ENCODE data around the gene TRERF1. TPM values are rescaled to one million over a fixed set of nuclear protein-coding genes. Genes with fewer than 3 reads are reported as not detected.

TRERF1 gene
- total and polyA plus RNA-seq, 2 of the 8 experiments (the other 6 are each of a cell fraction or from before 2014, with no cell fraction given), result 10.8 to 21.5 TPM

DNA sequence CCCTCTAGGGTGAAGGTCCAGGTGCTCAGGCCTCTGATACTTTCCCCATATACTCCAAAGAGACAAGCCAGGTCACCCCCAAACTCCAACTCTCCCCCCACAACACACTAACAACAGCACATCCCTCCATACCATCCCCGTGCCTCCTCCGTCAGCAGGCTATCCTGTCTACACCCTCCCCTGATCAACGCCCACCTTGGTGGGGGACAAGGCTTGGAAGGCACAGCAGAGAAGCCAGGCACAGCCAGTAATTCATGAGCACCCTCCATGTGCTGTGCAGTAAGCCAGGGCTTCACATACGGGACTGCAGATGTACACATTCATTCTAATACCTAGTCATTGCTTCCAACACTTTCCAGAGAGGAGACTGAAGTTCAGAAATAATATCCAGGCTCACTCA is 57.6 kb downstream of the TRERF1 start:
- Histone ChIP-seq H3K36me3 (ENCODE audit: control insufficient read depth in 2 of 4, insufficient read depth in 4 of 4, low read length in 3 of 4) (no peaks in the 10 kb centered on the region), H3K9ac (replicated peaks in 1 of 4; ENCODE audit: extremely low read depth in 1 of 4, low read depth in 3 of 4, low read length in 3 of 4) (no peak overlapping the region), H3K4ac (replicated peaks; ENCODE audit: insufficient read length, low read depth, low read length) (no peak overlapping the region), H2AK5ac (ENCODE audit: low read depth, low read length) (no peak overlapping the region), H3K9me3 (ENCODE audit: insufficient read depth in 2 of 2, low read depth in 1 of 2, low read length in 1 of 2) (no peaks in the 10 kb centered on the region), H3K79me2 (ENCODE audit: control insufficient read depth in 1 of 2, insufficient read depth in 2 of 2, low read length in 2 of 2) (peaks cover 23 to 98% of the 10 kb centered on the region in 2 experiments), H3K4me3 (ENCODE audit: extremely low read depth in 1 of 4, insufficient read depth in 2 of 4, low read depth in 3 of 4, low read length in 4 of 4) (no peak overlapping the region), H4K8ac (ENCODE audit: extremely low read depth, insufficient read depth, low read length) (no peak overlapping the region), H2BK15ac (ENCODE audit: low read length) (no peak overlapping the region), H2BK5ac (ENCODE audit: low read depth, low read length) (0 out of 2 replicates have a peak overlapping the region, but pooled peaks have one; percentile 29), H4K20me1 (replicated peaks in 1 of 2; ENCODE audit: control insufficient read depth in 1 of 2, insufficient read depth in 2 of 2, low read length in 2 of 2) (peaks cover 24 to 28% of the 10 kb centered on the region in 2 experiments), H3K4me1 (replicated peaks in 1 of 4; ENCODE audit: control insufficient read depth in 3 of 4, insufficient read depth in 4 of 4, low read length in 3 of 4) (peaks cover 3 to 11% (median 8%) of the 10 kb centered on the region in 4 experiments; a peak in 5 of 7 replicates), H2AFZ (ENCODE audit: low read length) (no peak overlapping the region), H3K27me3 (replicated peaks in 1 of 4; ENCODE audit: control insufficient read depth in 3 of 4, extremely low read depth in 1 of 4, insufficient read depth in 3 of 4, low read length in 3 of 4) (no peaks in the 10 kb centered on the region), H3K14ac (ENCODE audit: insufficient read length) (no peak overlapping the region), H3K4me2 (ENCODE audit: insufficient read depth in 1 of 2, low read depth in 2 of 2, low read length in 2 of 2) (no peak overlapping the region), H3K79me1 (ENCODE audit: low read depth, low read length) (peaks cover 33% of the 10 kb centered on the region), H2BK120ac (replicated peaks; ENCODE audit: low read depth, low read length) (no peak overlapping the region), H4K91ac (replicated peaks; ENCODE audit: insufficient read length, low read length) (no peak overlapping the region), H2BK20ac (ENCODE audit: low read length) (no peak overlapping the region), H3K56ac (replicated peaks; ENCODE audit: insufficient read length, low read depth, low read length) (no peak overlapping the region), H3K23me2 (ENCODE audit: low read depth, low read length) (no peaks in the 10 kb centered on the region), H3K23ac (ENCODE audit: insufficient read length) (no peak overlapping the region), H2BK12ac (ENCODE audit: low read depth, low read length) (no peak overlapping the region; the same call in 1 of the 2 replicates), H4K5ac (ENCODE audit: insufficient read length, low read depth, low read length) (no peak overlapping the region), H3K27ac (ENCODE audit: low read depth, low read length) (no peak overlapping the region), H3K18ac (ENCODE audit: extremely low read depth, low read length) (no peak overlapping the region)
- 93% methylated on average over 4 of the region's 4 CpGs; no CpG with 5 or more reads in 1 of the 2 experiments for WGBS, 2 experiments (ENCODE audit: extremely low coverage in 1 of 2, insufficient coverage in 1 of 2, insufficient read length in 1 of 2, insufficient replicate concordance in 2 of 2, low coverage in 1 of 2, low lambda C conversion rate in 2 of 2, missing lambda C conversion rate in 1 of 2)
- TF ChIP-seq SIX5 (IDR thresholded peaks at IDR 0.05; ENCODE audit: low read depth, low read length) (no peak), SP1 (IDR thresholded peaks at IDR 0.05; ENCODE audit: low read depth, low read length) (no peak), BRCA1 (IDR thresholded peaks at IDR 0.05; ENCODE audit: low read depth, low read length) (no peak), KDM4A (IDR thresholded peaks at IDR 0.05; ENCODE audit: low read depth, low read length, severe bottlenecking) (no peak), PHF8 (conservative IDR thresholded peaks at IDR 0.05; ENCODE audit: low read depth, low read length) (no peak), YY1 (IDR thresholded peaks at IDR 0.05; ENCODE audit: low read depth, low read length) (no peak), SIN3A (conservative IDR thresholded peaks at IDR 0.05 in 1 of 2, IDR thresholded peaks at IDR 0.05 in 1 of 2; ENCODE audit: low read depth in 1 of 2, low read length in 2 of 2) (no peak), CHD2 (IDR thresholded peaks at IDR 0.05; ENCODE audit: low read length) (no peak), SP2 (IDR thresholded peaks at IDR 0.05; ENCODE audit: low read length) (no peak), EP300 (IDR thresholded peaks at IDR 0.05; ENCODE audit: borderline replicate concordance in 1 of 2, low read depth in 2 of 2, low read length in 2 of 2) (no peak), RFX5 (IDR thresholded peaks at IDR 0.05; ENCODE audit: borderline replicate concordance, low read depth, low read length) (no peak)
- FAIRE-seq (no peak), DNase-seq (ENCODE audit: low read depth in 1 of 2, low spot score in 2 of 2) (no peak)
- CTCF ChIA-PET (ENCODE audit: partially characterized antibody), result no interaction called here
- POLR2A ChIA-PET (ENCODE audit: partially characterized antibody), result no interaction called here

Measured in H1 (cell line).